HG02642 (cell line): ENCODE results near the gene MYO1B.

Source experiments
- ATAC-seq: cut with Tn5 transposase; IDR thresholded peaks from one replicate; pipeline ENCODE4 v1.9.1; 2021; ENCODE audit warnings: mild to moderate bottlenecking; ENCODE audit not compliant: unreplicated experiment, poor library complexity

Gene MYO1B

GRCh38 chr2:191316246-191316994 lies 71.2 kb downstream of the MYO1B start:
- ATAC-seq, result no peak

- no peak for ATAC-seq
Measured at GRCh38 chr2:191318037-191318728, 73.0 kb downstream of the MYO1B start.

GRCh38 chr2:191318729-191319078 lies 73.5 kb downstream of the MYO1B start:
- ATAC-seq, result no peak

DNA sequence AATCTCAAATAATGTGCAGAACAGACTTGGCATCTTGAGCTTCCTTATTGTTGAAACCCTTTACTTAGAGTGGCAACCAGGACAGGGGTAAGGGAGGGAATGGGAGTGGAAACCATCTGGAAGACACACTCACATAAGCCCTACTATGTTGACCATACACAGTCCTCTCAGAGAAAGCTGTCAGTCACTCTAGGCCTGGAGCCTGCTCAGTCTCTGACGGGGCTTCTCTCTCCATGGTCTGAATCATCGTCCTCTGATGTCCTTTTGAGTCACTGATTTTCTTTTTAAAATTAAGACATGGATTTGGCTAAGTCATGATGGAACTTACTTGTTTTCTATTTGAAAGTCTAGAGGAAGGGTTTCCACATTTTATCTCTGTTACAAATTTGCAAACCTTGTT lies 74.0 kb downstream of the MYO1B start:
- no peak for ATAC-seq

- ATAC-seq, result no peak
Measured at GRCh38 chr2:191320881-191321280, 75.7 kb downstream of the MYO1B start.

DNA sequence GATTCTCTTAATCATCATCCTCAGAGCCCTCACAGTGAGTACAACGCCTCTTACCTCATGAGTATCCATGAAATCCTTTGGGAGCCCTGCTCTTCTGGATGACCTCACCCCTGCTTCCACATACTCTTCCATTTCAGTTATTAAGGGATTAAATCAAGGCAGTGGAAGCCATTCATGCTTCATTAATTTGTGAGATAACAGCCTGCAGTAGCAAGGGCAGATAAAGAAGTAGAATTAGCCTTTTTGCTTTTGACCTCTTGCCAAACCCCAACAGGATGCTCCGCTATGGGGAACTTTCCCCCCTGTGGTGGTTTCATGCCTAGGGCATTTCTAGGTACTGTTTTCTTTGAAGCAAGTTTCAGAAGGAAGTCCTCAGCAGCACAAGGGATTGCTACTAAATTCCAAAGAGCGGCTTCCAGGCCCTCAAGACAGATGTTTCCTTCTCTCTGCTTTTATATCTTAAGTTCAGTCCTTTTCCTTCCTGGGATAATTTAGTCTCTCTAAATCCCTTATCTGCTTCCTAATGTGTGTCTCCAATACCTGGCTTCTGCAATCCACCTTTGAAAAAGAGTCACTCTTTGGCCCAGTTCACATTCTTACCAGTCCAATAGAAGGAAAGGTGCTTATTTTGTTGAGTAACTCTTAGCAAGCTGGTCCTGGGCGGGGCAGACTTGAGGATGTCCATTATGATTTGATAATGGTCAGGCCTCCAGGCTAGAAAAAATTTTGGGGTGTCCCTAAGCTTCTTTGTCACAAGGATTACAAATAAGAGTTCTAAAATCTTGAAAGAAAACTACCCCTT lies 76.9 kb downstream of the MYO1B start:
- ATAC-seq, result peak; percentile 81

DNA sequence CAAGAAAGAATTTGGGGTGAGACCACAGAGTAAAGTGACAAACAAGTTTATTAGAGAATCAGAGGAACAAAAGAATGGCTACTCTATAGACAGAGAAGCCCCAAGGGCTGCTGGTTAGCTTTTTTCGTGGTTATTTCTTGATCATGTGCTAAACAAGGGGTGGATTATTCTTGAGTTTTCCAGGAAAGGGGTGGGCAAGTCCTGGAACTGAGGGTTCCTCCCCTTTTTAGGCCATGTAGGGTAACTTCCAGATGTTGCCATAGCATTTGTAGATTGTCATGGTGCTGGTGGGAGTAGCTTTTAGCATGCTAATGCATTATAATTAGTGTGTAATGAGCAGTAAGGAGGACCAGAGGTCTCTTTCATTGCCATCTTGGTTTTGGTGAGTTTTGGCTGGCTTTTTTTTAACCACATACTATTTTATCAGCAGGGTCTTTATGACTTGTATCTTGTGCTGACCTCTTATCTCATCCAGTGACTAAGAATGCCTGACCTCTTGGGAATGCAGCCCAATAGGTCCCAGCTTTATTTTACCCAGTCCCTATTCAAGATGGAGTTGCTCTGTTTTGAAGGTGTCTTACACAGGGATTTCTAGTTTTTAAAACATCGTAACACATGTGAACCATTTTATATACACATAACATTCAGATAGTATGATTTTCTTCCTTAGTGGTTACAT lies 77.8 kb downstream of the MYO1B start:
- ATAC-seq, result no peak

DNA sequence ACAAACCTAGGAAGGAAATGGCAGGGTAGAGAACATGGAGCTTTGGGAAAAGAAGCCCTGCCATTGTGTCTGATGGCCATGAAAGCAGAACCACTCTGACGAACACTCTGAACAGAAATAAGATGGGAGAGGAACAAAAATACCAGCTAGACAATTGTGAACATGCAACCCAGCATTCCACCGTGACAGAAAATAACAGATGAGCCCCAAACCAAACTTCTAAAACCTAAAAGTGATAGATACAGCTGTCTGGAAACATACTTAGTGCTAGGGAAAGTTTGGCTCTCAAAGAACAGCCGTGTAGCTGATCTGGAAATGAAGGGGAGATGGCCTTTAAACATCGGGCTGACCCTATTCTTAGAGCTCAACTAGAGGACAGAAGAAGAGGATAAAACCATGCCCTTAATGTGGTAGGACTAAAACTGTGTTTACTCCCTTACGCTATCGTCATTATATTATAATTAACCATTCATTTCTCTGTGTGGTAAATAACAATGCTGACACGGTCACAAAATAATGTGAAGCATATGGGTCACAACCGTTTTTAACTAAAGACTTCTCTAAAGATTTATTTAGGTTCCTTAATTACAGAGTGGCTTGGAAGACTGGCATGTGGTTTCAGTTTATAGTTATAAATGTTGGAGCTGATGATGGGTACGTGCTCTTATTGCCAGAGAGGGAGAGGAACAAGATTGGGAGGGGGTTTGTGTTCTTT lies 80.6 kb downstream of the MYO1B start:
- no peak for ATAC-seq

- ATAC-seq, result no peak
Measured at GRCh38 chr2:191327484-191327883, 82.3 kb downstream of the MYO1B start.

DNA sequence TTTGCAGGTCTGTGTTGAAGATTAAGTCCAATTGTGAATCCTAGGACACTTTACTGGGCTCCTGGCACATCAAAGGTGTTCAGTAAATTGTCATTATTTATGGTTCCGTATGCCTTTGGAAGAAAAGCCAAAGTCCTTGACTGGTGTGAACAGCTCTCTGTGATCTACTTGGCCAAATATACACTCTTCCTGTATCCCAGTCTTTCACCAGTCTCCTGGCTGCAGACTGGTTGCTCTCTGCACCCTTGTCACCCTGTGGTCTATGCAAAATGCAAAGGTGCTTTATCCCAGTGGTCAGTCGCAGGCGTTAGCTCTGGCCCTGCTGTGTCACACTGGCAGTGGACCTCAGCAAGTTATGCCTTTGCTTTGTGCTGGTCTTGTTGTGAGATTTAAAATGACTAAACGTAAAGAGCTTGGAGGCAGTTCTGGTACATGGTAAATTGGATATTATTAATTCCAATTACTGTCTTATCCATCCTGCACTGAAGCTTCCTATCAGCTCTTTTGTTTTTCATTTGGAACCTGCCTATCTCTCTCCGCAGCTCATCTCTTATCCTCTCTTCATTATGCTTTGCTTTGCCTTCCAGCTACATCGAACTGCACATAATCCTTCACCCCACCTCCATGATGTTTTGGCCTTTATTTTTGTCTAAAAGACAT lies 83.1 kb downstream of the MYO1B start:
- no peak for ATAC-seq

- ATAC-seq, result no peak
Measured at GRCh38 chr2:191329841-191330240, 84.6 kb downstream of the MYO1B start.

- no peak for ATAC-seq
Measured at GRCh38 chr2:191333911-191334357, 88.7 kb downstream of the MYO1B start.

GRCh38 chr2:191335875-191336464 lies 90.8 kb downstream of the MYO1B start:
- no peak for ATAC-seq

DNA sequence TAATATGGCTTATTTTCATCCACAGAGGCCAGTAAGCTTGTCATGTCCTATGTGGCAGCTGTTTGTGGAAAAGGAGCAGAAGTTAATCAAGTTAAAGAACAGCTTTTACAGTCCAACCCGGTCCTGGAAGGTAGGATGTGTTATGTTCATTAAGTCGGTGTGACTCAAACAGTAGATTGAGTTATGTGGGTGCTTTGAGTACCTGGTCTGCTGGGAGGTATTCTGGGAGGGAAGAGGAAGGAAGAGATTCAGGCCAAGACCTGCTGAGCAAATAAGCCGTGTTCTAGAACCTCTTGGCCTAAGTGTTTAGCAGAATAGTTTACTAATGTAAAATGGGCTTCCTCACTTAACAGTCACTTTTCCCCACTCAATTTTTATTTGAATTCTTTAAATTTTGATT lies 96.2 kb downstream of the MYO1B start:
- no peak for ATAC-seq

DNA sequence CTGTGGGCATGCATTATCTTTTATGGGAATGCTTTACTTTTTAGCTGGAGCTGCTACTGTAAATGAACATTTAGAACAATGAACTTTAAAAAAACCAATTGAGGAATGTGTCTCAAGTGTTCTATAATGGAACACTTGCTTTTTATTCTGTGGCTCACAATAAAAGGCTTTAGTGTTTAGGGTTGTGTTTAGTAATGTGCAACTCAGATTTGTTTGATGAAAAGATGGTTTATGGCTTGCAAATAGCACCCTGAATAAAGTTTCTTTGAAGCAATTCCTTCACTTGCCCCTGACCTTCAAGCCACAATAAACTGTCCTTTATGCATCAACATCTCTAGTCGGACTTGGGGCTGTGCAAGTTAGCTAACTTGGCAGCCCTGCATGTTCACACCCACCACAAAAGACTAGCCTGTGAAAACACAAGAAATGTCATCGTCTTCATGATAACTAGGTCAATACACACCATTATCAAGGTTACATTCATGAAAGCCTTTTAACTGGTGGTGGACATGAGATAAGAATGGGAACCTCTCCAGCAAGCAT lies 98.7 kb downstream of the MYO1B start:
- no peak for ATAC-seq

DNA sequence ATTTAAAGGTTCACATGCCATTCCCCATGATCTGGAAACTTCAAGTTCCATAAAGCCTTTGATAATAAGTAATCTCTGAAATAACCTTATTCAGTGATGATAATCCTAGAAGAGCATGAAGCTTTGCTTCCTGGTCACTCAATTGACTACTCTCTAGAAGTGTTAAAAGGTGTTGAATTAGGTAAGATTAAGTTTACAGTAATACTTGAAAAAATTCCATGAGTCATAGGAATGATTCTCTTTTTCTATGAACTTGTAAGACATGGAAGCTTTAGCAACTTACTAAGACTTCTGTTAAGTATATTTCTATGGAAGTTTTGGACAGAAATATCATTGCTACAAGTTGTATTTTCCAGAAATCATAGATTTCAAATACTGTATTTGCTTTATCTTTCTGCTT lies 100.6 kb downstream of the MYO1B start:
- ATAC-seq, result no peak

- no peak for ATAC-seq
Measured at GRCh38 chr2:191347154-191347553, 102.0 kb downstream of the MYO1B start.

- ATAC-seq, result no peak
Measured at GRCh38 chr2:191347881-191348280, 102.7 kb downstream of the MYO1B start.

- ATAC-seq, result no peak
Measured at GRCh38 chr2:191349990-191350389, 104.8 kb downstream of the MYO1B start.
